Fibroblast of upper back skin (primary cell): Measurements from ENCODE around the gene NKAIN2.
"Not testable (repeated sequence)": the region's sequence is repeated elsewhere in the genome, so short reads cannot be mapped to it uniquely, and the experiment has no call there.

Source experiments
- DNase-seq: peaks from one replicate; pipeline ENCODE4 v3.0.0-alpha.2; 2013

NKAIN2 gene

DNA sequence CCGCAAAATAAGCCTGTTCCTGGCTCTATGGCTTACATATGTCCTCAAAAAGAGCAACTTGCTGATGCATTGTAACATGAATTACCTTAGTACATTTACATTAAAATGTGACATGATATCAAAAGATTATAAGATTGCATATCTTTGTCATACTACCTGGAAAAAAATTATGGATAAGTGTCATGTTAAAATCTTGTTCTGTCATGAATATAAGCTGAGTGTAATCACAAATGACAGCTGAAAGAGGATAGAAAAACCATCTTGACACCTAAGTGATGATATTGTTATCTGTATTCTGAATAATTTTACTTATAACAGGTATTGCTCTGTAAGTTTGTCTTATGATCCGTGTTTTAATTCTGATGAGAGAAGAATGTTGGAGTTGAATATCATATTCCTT lies 655.6 kb downstream of the NKAIN2 start:
- no peak for DNase-seq

DNA sequence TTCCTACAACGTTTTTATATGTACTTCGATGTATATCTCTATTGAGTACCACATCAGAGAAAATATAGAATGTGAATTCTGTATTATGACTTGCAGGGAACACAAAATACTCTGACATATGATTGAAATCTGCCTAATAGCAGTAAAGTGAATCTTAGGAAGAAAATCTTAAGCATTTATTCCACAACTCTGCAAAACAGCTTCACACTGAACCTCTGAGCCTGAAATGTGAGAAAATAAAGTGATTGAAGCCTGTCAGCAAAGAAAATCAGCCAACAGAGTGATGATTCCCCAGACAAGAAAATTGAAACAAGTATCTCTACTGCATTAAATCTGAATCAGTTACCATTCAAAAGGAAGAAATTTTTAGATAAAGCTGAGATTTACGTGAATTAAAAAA lies 659.1 kb downstream of the NKAIN2 start:
- DNase-seq: no peak

DNA sequence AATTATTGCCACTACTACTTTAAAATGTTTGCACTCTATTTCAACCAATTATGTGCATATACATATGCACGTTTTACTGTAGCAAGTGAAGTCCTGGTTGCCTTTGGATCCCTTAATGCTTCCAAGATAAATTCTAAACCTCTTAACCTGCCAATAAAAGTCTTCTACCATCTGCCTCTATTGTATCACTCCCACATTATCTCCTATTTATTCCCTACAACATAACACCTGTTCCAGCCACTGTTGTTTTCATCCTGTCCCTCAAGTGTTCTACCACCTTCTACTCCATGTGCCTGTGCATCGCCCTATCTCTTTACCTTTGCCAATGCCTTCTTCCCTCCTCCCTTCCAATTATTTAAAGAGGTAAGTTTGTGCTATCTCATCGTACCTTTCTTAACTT lies 659.6 kb downstream of the NKAIN2 start:
- no peak for DNase-seq

DNA sequence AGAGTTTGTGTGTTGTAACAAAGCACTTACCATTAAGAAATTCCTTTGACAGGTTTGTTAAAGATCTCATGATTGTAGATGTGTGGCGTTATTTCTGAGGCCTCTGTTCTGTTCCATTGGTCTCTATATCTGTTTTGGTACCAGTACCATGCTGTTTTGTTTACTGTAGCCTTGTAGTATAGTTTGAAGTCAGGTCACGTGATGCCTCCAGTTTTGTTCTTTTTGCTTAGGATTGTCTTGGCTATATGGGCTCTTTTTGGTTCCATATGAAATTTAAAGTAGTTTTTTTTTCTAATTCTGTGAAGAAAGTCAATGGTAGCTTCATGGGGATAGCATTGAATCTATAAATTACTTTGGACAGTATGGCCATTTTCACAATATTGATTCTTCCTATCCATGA lies 660.9 kb downstream of the NKAIN2 start:
- not testable (repeated sequence) for DNase-seq

DNA sequence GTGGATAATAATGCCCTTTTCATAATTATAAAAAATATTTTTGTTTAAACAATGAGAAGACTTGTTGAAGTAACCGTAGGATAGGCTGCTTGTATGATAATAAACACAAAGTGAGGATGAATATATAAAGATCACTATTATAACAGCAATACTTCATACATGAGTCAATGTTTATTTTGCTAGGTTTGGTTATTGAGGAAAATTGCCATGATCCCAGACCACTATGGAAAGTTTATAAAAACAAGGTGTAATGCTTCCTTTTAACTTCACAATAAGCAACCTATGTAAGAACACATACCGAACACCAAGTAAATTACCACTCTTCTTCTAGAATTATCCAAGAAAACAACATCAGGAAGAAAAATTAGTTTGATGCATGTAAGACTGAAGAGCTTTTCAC lies 663.3 kb downstream of the NKAIN2 start:
- no peak for DNase-seq

DNA sequence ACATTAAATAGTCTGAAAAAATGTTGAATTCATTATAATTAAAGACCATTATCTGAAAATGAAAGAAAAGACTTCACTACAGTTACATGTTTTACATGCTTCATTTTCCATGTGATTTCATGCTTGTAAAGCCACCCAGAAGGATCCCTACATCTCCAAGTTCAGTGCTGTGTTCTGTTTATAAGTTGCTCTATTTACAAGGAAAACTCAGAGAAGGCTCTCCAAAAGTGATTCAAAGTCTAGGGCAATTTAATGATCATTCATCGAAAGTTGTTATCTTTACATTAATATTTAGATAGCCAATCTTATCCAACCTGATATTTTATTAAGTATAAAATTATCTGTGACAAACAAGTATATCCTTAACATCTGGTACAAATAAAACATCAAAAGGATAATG lies 663.7 kb downstream of the NKAIN2 start:
- DNase-seq: no peak

DNA sequence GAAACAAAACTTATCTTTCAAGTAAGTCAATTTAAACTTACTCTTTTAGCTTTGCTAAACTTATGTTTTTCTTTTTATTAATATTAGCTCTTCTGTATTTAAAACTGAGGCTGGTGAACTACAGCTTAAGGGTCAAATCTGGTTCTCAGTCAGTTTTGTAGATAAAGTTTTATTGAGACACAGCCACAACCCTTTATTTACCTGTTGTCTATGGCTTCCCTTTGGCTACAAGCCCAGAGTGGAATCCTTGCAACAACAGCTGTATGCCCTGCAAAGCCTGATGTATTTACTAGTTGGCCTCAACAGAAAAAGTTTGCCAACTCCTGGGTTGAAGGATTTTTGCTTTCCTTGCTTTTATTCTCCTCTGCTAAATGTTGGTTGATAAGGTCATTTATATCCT lies 667.1 kb downstream of the NKAIN2 start:
- DNase-seq: no peak

DNA sequence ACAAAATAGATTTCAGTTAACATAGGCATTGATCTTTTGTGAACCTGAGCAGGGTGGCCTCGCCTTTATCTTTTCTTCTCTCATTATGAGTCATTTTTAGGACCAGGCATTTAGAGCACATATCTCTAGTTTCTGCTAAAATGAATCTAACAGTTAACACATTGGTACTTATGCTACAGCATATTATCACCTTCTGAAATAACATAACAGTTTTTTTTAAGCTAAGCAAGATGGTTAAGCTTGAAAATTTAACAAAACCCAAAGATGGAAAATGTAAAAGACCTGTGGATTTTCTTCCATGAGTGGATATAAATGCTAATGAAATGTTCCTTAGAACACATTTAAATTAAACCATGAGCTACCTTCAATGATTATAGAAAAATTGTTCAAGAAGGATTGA lies 671.5 kb downstream of the NKAIN2 start:
- DNase-seq: no peak

DNA sequence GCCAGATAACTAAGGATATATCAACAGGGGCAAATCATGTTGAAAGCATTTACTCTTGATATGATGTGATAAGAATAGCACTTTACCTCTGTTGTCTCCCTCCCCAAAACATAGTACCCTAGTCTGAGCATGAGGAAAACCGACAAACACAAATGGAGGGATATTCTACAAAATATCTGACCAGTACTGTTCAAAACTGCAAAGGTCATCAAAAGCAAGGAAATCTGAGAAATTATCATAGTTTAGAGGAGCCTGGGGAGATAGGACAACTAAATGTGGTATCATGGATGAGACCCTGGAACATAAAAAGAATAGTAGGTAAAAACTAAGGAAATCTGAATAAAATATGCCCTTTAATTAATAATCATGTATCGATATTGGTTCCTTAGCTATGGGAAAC lies 675.2 kb downstream of the NKAIN2 start:
- no peak for DNase-seq

DNA sequence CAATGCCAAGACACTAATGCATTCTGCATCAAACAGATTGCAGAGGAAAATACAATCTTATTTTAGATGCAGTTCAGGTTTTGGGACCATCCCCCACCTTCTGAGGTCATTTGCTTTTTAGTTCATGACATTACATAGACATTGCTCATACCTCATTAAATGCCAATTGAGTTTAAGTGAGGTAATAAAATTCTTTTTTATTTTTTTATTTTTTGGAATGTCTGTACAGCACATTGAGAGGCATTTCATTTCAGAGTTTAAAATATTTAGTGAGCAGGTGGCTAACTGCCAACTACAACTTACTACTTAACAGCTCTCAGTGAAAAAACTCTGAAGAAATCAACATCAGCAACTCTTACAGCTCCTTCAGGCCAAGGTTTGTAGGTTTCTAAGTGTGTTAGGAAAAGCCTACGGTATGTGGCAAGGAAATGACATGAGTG lies 676.3 kb downstream of the NKAIN2 start:
- peak; percentile 65 for DNase-seq

DNA sequence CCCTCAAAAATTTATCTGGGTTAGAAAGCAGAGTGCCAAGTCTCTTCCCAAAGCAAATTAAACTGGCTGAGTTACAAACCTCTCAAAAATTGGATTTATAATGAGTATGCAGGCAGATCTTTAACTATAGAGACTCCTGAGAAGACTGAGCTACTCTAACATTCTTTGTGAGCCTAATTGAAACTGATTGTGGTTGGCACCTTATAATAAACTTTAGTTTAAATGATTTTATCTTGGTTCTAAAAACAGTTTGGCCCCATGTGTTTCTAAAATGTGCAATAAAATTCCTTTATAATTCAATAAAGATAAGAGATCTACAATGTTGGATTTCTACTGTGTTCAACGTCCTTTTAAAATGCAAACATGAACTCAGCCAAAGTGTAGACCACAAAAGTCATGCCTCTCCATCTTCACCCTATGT lies 678.4 kb downstream of the NKAIN2 start:
- peak; percentile 57 for DNase-seq

DNA sequence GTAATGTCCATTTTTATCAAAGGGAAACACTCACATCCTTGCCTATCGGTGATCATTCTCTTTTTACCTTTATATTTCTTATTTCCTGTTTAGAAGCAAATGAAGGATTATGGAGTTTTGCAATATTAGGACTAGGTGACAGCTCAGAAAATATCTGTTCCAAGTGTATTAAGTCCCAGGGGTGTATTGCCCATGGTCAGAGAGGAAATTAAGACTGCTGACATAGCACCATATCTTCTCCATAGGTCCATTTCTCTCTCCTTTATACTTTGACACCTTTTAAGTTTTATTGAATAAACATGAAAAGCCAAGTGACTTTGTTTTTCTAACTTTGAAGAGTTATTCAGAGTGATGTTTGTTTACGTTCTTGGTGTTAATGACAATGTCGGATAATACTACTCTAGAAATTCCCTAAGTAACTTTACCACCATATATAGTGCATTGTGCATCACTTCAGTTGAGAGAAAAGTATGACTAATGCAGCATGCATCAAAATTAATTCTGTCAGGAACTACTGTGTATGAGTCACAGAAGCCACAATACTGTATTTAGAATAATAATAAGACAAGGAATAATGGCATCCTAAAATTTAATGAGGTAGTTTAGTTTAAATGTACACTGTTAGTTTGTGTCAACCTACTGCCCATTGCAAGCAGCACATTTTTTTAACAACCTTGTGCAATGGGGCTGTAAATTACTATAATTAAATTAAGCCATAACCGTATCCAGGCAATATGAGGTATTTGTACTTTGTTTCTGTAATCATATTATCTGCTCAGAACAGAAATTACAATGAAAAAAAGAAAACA lies 684.2 kb downstream of the NKAIN2 start:
- peak; percentile 73 for DNase-seq

DNA sequence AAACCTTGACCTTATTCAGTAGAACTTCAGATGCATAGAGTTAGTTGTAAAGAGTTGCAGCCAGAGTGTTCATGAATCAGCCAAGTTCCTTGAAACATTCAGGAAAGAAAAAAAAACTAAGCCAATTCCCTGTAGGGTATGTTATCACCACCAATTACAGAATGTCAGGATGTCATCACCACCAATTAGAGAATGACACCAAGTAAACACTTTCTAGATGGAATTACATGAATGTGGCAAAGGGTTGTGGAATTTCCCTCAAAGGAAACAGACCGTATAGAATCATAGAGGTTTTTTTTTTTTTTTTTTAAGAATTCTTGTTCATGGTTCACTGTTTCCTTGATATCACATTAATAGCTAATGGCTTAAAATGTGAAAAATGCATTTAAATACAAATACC lies 686.5 kb downstream of the NKAIN2 start:
- peak; percentile 61 for DNase-seq

DNA sequence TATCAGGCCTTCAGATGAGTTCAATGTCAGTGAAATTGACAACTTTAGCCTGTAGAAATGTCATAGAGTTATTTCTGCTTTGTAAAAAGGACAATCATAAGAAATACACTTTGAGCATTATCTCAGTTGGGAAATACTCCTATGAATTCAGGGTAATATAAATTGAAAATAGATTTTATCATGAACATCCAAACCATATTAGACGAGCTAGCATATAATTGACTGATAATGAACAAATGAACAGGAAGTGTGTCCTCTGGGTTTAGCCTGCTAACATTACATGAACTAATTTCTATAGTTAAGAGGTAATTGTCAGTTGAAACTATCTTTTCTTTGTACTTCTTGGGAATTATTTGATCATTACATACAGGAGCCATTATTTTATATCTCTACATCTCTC lies 689.6 kb downstream of the NKAIN2 start:
- no peak for DNase-seq

DNA sequence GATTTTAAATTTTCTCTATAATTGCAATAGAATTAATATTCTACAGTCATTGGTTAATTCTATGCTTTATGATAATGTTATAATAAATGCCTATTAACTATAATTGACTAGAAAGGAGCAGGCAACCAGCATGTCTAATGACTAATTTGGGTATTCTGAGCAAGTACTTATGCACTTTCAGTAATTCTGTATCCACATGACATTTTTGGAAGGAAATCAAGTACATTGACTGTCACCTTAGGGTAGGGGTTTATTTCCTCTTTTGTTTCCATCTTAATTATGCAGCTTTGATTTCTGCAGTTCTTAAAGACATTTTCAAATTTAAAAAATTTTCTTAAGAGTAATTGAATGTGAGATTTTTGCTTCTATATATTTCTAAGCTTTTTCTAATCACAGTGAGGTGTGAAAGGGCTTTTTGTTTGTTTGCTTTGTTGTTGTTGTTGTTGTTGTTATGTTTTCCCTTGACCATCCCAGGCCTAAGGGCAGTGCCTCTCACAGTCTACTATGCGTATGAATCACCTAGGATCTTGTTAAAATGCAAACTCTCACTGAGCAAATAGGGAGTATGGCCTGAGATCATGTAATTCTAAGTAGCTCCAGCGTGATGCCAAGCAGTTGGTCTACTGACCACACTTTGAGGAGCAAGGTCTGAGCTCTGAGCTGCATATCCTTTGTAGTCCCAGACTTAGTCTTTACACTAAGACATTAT lies 691.4 kb downstream of the NKAIN2 start:
- no peak for DNase-seq

DNA sequence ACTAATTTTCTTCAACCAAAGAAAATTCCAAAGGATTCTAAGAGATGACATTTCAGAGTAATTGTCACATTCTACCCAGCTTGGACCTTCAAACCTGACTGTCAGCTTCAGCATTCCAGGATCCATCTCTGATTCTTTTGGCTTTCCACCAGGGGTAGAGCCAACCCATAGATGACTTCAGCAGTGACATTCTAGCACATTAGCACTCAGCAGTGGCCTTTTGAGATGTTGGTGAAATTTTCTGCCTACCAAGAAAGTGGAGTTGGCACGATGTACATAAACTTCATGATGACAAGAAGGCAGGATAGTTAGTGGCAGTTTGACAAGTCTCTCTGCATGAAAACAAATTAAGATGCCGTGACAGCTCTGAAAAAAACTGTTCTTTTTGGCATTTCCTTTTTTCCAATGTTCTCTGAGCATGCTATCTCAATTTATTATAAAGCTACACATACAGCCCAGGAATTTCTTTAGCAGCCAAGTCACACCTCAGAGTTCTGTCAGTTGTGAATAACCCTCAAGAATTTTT lies 692.1 kb downstream of the NKAIN2 start:
- no peak for DNase-seq

DNA sequence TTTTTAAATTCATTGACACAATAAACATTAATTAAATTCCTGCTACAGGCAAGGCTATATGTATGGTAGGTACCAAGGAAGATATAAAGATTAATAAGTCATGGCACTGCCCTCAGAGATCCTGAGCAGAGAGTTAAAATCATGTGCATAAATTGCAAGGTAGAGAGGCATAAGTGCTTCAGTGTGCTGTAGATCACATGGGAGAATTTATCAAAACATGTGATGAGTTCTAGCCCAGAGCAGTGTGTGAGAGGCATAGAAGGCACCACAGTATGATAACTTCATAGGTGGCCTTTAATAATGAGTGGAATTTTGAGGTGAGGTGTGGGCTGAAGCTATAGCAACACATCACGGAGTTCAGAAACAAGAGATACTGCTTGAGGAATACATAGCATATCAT lies 692.7 kb downstream of the NKAIN2 start:
- no peak for DNase-seq

DNA sequence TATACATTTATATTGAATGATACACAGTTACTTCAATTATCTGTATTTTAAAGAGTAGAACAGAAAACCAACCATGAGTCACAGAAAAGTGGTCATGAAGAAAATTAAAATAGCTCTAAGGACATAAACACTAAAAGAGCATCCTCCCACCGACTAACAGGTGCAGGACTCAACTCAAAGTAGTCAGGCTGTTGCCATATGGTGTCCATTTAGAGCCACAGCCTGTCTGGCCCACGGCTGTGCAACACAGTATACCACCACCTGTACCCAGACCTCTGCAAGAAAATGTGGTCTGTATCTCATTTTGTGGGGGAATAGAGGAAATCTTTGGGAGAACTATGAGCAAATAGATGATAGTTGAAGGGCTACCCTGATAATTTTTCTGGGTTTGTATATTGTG lies 708.8 kb downstream of the NKAIN2 start:
- DNase-seq: no peak

DNA sequence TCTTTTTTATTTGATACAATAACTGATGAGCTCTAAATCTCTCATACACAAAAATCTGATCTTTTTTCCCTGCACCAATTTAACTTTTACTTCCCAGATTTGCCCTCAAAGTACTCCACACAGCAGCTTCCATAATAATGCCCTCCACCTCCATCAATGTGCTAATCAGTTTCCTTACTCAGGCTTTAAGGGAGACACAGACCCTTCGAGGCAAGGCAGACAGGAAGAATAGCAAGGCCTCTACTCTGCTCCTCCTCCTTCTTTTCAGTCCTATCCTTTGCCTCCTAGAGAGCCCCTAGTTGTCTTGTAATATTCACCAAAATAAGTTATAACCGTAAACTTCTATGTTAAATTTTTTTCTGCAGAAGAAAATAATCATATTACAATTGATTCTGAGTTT lies 713.7 kb downstream of the NKAIN2 start:
- no peak for DNase-seq

DNA sequence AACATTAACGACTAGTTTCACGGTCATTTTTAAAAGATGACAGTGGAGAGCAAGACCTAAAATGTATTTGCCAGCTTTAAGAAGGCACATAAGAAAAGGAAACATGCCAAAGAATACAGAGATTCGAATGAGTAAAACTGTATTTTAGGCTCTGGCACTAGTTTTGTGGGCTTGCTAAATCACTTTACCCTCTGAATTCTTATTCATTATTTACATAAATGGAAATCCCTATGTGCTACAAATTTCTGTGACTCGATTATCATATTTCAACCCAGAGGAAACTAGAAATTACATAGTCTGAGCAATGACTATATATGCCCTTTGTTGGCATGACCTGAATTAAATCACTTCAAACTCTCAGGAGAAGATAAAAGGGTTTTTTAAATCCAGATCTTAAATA lies 716.8 kb downstream of the NKAIN2 start:
- DNase-seq: no peak

DNA sequence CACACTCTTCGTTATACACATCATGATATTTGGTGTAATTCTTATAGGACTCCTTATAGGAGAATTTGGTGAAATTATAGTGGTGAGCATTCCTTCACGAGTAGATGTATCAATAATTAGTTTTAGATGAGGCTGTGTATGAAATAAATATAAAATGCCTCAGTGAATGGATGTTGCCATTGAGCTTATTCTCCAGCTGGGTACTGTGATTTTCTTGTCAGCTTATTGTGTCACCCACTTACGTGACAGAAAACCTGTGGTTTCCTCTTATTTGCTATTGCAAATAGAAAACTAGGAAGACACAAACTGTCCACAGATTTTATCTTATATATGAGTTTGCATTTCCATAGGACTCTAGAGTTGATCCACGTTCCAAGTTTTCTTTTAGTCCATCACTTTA lies 718.7 kb downstream of the NKAIN2 start:
- no peak for DNase-seq

DNA sequence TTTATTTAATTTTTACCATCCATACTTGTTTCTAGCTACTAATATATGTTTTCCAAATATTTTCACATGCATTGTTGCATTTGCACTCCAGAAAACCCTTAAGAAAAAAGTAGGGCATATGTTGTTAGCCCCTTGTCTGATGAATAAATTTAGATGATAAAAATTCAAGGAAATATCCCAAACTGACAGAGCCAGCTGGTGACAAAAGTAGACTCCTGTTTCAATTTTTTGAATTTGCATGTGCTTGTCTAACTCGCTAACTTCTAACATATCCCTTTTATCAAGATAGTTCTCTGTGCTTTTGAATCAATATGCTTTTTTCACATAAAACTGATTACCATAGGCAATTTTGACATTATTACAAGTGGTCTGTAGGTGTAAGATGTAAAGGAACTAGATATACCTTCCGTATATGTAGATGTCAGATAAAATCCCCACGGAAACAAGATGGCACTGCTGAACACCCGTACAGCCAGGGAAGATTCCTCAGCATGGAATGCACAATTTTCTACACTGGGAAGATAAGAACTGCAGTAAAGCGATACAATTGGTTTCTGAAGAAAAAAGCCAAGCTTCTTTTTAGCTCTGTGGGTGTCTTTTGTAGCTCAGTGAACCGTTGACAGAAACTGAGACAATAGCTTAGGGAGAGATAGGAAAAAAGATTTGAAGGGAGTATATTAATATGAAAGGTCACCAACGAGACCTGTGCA lies 721.0 kb downstream of the NKAIN2 start:
- DNase-seq: no peak

DNA sequence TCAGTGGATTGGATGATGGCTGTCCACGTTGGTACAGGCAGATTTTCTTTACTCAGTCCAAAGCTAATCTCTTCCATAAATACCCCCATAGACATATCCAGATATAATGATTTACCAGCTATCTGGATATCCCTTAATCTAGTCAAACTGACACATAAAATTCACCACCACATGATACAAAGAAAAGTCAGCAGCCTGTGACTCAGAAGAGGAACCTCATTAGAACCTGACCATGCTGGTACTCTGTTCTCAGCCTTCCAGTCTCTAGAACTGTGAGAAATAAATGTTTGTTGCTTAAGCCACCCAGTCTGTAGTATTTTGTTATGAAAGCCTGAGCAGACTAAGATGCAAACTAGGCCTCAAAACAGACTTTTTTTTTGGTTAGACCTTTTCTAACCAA lies 727.3 kb downstream of the NKAIN2 start:
- no peak for DNase-seq

DNA sequence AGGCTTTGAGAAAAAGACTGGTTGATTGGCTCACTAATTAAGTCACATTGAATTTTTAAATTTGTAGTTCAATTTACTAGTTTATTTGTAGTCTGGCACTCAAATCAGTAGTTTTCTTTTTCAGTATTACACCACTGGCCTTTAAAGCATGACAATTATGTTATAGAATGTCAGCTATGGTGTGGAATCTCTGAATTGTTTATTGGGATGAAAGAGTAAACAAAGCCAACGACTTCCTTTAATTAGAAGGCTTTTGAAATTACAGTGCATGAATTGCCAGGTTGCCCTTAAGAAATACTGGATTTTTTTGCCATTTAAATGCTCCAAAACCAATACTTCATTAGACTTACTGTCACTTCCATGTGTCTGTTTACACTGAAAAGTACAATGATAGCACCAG lies 731.6 kb downstream of the NKAIN2 start:
- no peak for DNase-seq
